Testis (tissue), 3 donors: ENCODE data around the gene PARVG. TPM values are rescaled to one million over a fixed set of nuclear protein-coding genes. Genes with fewer than 3 reads are reported as not detected.

Source experiments
- DNase-seq: peaks from one replicate; pipeline ENCODE4 v3.0.0-alpha.2; 2019
- H3K27ac ChIP-seq, 2 donors: fragments of 200-600 bp; sonication (generic); one replicate each; pipeline ENCODE4 v1.5.1; 2019
- H3K27me3 ChIP-seq: fragments of 200-600 bp; sonication (generic); one replicate; pipeline ENCODE4 v1.5.1; 2019
- H3K36me3 ChIP-seq: fragments of 200-600 bp; sonication (generic); one replicate; pipeline ENCODE4 v1.5.1; 2017; ENCODE audit warnings: low read depth; ENCODE audit errors: missing control alignments
- H3K4me1 ChIP-seq: fragments of 200-600 bp; sonication (generic); one replicate; pipeline ENCODE4 v1.5.1; 2019
- H3K4me3 ChIP-seq, 2 donors: fragments of 200-600 bp; sonication (generic); one replicate each; pipeline ENCODE4 v1.5.1; 2017 to 2019
- H3K9me3 ChIP-seq: fragments of 200-600 bp; sonication (generic); one replicate; pipeline ENCODE4 v1.5.1; 2017
- CTCF ChIP-seq, 3 experiments: fragments of 450-650 bp in 2 of 3; fragments of 200-600 bp in 1 of 3; sonication (generic) in 1 of 3; IDR thresholded peaks; one replicate each; pipeline ENCODE4 v1.5.1; 2016 to 2019; ENCODE audit warnings: antibody characterized with exemption in 3 of 3, mild to moderate bottlenecking in 2 of 3, moderate library complexity in 1 of 3
- POLR2A ChIP-seq: fragments of 450-650 bp; IDR thresholded peaks from one replicate; pipeline ENCODE4 v1.6.1; 2017; ENCODE audit warnings: antibody characterized with exemption, mild to moderate bottlenecking, moderate library complexity
- WGBS, 2 donors: methylation state at CpG; one replicate each; pipeline ENCODE4 v1.1.5; 2018; 5-methylcytosine and 5-hydroxymethylcytosine counted together
- intact Hi-C: fragments of 100-400 bp; cut with DNase I; formaldehyde crosslinking; loops from one replicate; pipeline ENCODE4 v1.15.1; 2023; ENCODE audit warnings: low total_unique reads
- polyA plus RNA-seq: library from polyadenylated mRNA; stranded (reverse); fragments of 350-450 nt; fragmentation: Illumina TruSeq; extraction: RNeasy Lipid Tissue Mini Kit (QIAGEN cat#74804); gene quantifications from one replicate; pipeline ENCODE4 v1.2.3, GENCODE V29; 2014; ENCODE audit warnings: low read depth, low replicate concordance; ENCODE audit not compliant: insufficient read depth
- total RNA-seq, 2 donors: library from RNA; depleted of rRNA; stranded (reverse); fragments of >200 nt; gene quantifications; one replicate each; pipeline ENCODE4 v1.2.3, GENCODE V29; 2016

Gene PARVG
- total and polyA plus RNA-seq, 3 donors from 2014 or later, result 7.2 to 14.1 (median 9.7) TPM

GRCh38 chr22:44224166-44224565, 43.4 kb downstream of the PARVG start:
- WGBS, 2 donors, result 42 to 53% methylated on average over 12 of the region's 12 CpGs
- intact Hi-C loops, result no loop called here
- TF ChIP-seq CTCF (IDR thresholded peaks at IDR 0.05) (no peak), POLR2A (no peak)
- Histone ChIP-seq H3K27me3 (no peaks in the 10 kb centered on the region), H3K27ac (no peak overlapping the region), H3K9me3 (no peaks in the 10 kb centered on the region), H3K4me3 (no peak overlapping the region), H3K4me1 (no peaks in the 10 kb centered on the region), H3K36me3 (no peaks in the 10 kb centered on the region)
- DNase-seq, result no peak

DNA sequence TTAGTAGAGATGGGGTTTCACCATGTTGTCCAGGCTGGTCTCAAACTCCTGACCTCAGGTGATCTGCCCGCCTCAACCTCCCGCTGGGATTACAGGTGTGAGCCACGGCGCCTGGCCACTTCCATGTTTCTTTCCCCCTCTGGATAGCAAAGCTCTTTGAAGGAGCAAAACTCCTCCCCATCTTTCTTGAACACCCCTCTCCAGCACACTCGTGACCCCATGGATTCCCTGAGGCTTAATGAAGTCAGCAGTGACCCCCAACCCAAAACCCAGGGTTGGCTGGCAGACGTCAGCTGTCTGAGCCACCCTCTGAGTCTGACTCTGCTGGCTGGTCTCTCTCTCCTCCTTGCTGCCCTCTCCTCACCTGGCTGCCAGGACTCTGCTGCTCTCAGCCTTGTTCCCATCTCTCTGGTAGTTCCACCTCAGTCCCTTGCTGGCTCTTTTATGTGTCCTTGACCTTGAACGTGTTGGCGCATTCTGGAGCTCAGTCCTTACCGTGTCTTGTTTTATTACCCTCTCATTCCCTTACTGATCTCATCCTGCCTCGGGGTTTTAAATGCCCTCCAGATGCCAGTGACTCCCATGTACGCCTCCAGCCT, 44.5 kb downstream of the PARVG start:
- no peak overlapping the region for H3K4me3 ChIP-seq
- no peaks in the 10 kb centered on the region for H3K36me3 ChIP-seq
- H3K27ac ChIP-seq, result no peak overlapping the region
- no peaks in the 10 kb centered on the region for H3K4me1 ChIP-seq
- intact Hi-C loops, result no loop called here
- TF ChIP-seq CTCF (IDR thresholded peaks at IDR 0.05), result no peak
- no peak for TF ChIP-seq POLR2A
- no peaks in the 10 kb centered on the region for H3K27me3 ChIP-seq
- DNase-seq, result no peak
- no peaks in the 10 kb centered on the region for H3K9me3 ChIP-seq
- 54 to 61% methylated on average over 10 to 11 of the region's 11 CpGs for WGBS, 2 donors

DNA sequence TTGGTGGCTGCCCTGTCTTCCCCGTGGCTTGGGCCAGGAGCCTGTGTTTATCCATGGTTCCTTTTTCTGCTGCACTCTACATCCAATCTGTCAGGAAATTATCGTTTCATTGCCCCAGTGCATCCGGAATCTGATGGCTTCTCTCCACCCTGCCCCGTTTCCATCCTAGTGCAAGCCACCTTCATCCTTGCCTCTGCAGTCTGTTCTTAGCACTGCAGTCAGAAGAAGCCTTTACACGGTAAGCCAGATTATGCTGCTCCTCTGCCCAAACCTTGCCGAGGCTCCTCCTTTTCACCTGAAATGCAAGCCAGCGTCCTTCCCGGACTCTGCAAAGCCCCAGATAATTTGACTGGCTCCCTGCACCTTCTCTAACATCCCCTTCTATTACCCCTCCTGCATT, 45.1 kb downstream of the PARVG start:
- no peak overlapping the region for H3K4me3 ChIP-seq
- H3K27ac ChIP-seq, result no peak overlapping the region
- H3K9me3 ChIP-seq, result no peaks in the 10 kb centered on the region
- TF ChIP-seq CTCF (IDR thresholded peaks at IDR 0.05) (no peak), POLR2A (no peak)
- no peaks in the 10 kb centered on the region for H3K27me3 ChIP-seq
- WGBS, 2 donors, result 64 to 83% methylated on average over 8 of the region's 8 CpGs
- intact Hi-C loops, result no loop called here
- no peaks in the 10 kb centered on the region for H3K36me3 ChIP-seq
- no peak for DNase-seq
- no peaks in the 10 kb centered on the region for H3K4me1 ChIP-seq

DNA sequence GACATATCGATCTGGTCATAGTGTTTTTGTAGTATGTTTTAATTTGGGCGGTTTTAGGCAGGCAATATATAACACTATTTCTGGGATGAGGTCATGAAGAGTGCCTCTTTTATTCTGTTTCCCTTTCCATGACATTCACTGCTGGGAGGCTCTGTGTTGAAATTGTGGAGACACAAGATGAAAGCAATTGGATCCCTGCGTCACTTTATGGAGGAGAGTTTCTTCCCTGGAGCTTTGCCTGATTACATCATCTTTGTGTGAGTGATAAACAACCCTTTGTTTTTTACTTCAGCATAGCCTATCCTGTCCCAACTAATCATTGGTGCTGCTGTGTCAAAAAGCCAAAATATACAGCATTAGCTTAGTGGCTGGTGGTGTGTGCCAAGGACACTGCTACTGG, 48.6 kb downstream of the PARVG start:
- no peak for DNase-seq
- Histone ChIP-seq H3K4me3 (no peak overlapping the region), H3K27ac (no peak overlapping the region), H3K4me1 (no peaks in the 10 kb centered on the region), H3K27me3 (no peaks in the 10 kb centered on the region), H3K36me3 (no peaks in the 10 kb centered on the region), H3K9me3 (no peaks in the 10 kb centered on the region)
- TF ChIP-seq POLR2A, result no peak
- no peak for TF ChIP-seq CTCF (IDR thresholded peaks at IDR 0.05)
- intact Hi-C loops, result no loop called here
- 93 to 95% methylated on average over 3 of the region's 3 CpGs for WGBS, 2 donors

GRCh38 chr22:44229809-44230208, 49.1 kb downstream of the PARVG start:
- Histone ChIP-seq H3K9me3 (no peaks in the 10 kb centered on the region), H3K27me3 (no peaks in the 10 kb centered on the region), H3K36me3 (no peaks in the 10 kb centered on the region), H3K4me1 (no peaks in the 10 kb centered on the region), H3K27ac (no peak overlapping the region), H3K4me3 (no peak overlapping the region)
- intact Hi-C loops, result no loop called here
- no peak for DNase-seq
- TF ChIP-seq CTCF (IDR thresholded peaks at IDR 0.05), result no peak
- no peak for TF ChIP-seq POLR2A
- 88 to 97% methylated on average over 2 of the region's 2 CpGs for WGBS, 2 donors
